GM12872 (cell line): ENCODE results near the gene VWF.

Experiments used
- CTCF ChIP-seq: IDR thresholded peaks from 3 replicates; pipeline ENCODE4 v1.5.1; 2011; ENCODE audit warnings: low read depth, mild to moderate bottlenecking, low read length, moderate library complexity; ENCODE audit not compliant: insufficient read depth

The VWF gene

DNA sequence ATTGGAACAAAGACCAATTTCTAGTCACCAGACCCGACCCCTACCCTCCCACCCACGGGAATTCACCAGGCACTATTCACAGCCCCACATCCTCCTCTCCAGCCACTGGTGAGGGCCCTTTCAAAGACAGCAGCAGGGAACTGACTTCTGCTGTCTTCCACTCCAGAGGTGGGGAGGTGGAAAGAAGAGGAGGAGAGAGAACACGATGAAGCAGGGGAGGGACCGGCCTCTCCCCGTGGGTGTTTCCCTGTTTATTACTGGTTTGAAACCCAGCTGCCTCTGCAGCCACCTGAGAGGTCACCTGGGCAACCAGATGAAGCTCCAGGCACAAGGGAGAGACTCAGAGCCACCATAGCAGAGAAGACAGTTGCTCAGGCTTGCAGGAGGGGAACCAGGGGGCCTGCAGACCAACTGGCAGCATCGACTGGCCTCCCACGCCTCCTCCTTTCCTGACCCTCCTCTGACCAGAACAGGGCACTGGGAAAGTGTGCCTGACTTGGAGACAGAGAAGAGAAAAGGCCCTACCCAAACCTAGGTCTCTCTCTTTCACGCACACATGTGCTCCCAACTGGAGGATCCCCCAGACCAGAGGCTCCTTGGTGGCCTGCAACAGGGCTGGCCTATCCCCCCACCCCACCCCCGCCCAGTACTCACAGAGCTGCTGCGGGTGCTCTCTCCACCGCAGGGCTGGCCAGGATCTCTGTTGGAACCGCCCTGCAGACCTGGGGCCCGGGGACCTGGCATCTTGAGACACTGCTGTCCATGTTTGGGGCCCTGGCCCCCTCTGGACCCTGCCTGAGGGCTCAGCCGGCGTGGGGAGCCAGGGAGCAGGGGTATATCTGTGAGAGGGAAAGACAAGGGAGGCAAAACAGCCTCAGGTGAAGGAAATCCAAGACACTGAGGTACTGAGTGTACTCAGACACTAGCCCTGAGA, 202.2 kb downstream of the VWF start:
- TF ChIP-seq CTCF, result no peak

DNA sequence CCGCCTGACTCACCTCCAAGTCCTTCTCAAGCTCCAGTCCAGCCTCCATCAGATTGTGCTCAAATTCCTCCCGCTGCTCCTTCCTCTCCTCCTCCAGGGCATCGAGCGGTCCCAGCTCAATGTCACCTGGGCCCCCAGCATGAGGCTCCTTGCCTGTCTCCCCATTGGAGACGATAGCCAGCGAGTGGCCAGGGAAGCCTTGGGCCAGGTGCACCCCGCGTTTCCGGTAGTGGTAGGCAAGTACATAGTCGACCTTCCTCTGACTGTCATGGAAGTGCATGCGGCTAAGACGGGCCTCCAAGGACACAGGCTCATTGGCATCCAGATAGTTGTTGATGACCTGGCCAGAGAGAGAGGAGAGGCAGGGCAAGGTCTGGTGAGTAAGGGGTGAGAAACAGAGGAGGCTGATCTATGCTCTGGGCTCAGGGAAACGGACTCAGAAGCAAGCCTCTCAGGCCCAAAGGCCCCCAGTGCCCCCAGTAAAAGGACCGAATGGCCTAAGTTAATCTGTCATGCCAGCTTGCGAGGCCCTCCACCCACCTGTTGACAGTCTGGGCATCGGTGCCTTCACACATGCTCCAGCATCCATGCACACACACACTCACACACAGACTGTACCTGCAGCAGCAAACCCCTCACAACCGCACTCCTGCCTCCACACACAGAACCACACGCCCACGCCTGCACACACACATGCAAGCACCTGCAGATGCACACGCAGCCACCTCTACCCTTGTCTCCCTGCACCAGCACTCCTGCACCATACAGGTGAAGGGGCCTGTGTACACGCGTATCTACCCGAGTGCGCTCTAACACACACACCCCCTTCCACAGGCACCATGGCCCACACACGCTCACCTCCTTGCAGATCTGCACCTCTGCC, 203.2 kb downstream of the VWF start:
- no peak for TF ChIP-seq CTCF

DNA sequence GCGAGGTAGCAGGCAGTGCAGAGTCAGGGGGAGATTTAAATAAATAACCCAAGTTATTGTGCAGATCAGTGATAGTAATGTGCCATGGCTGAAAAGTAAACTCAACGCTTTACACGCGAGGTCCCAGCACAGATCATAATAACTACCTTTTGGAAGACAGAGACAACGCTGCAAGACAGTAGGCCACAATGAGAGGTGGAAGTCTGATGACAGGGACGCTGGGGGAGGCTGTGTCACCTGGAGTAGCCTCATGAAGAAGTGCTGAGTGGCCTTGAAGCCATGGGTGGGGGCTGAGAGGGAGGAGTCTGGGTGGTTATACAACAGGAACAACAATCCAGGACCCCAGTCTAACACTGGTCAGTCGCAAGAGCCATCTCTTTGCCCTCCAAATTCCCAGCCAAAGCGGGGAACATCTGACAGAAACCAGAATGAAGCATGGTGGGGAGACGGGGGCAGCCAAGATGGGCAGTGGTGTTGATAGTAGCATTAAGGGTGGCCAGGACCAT, 207.6 kb downstream of the VWF start:
- TF ChIP-seq CTCF, result no peak

DNA sequence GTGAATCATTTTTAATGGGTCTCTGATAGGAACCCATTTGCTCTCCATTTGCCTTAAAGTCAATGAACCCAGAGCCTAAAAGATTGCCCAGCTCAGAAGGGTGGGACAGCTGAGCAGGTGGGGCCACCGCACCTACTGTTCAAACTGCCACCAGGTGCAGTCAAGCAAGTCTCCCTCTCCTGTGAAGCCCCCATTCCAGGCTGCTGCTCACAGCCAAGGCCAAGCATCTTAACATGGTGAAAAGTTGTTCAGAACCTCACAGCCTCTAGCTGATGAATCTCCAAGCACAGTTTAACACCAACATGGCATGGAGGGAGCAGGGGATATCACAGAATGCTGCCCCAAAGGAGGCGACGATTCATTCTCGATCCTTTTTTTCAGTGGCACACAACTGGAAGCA, 209.0 kb downstream of the VWF start:
- no peak for TF ChIP-seq CTCF

DNA sequence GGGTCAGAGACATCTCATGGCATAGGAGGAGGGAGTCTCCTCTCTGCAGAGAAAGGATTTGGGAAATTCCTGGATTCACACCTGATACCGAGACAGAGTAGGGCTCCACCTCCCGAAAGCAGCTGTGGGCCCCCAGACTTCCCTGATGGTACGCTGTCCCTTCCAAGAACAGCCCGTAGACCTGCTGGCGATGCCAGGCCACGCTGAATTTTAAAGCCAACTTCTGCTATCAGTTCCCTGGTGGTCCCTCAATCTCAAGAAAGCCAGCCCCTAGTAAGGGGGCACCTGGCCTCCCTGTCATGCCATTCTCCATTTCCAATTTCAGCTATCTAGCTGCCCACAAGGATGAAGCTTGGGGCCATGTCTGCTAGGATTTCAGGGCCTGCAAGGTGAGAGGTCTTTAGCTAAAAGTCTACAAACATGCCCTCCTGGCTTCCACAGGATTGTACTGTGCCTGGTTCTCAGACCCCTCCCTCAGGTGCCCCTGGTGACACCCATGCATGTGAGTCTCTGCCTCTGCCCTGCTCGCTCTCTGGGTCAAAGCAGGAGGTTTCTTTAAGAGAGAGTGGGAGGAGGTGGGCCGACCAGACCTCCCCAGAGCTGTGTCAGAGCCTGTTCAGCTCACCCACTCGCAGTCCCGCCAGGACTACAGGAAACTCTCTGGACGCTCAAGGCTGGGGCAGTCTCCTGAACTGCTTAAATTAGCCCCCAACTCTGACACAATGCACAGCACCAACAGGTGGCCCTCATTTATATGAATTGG, 209.9 kb downstream of the VWF start:
- no peak for TF ChIP-seq CTCF

DNA sequence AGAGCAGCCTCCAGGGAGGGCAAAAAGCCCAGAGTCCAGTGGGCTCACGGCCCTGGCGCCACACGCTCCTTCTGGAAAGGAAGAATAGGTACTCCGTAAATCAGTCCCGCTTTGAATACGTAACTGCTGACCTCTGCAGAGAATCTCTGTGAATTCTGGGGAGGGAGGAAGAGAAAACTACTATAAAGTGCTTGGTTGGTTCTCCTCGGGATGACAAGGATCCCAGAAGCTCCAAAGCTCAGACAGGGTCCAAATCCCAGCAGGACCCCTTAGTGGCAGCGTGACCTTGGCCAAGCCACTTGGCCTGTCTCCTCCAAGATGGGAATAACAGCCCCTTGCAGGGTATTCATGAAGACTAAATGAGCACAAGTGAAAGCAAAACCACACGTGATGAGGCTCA, 211.1 kb downstream of the VWF start:
- no peak for TF ChIP-seq CTCF
